Esophagus squamous epithelium (tissue), 4 donors: ENCODE results near the gene ZNF418.

Experiments
- POLR2A ChIP-seq, 4 donors: fragments of 450-650 bp; IDR thresholded peaks; one replicate each; pipeline ENCODE4 v1.6.1; 2017; ENCODE audit warnings: antibody characterized with exemption in 4 of 4, mild to moderate bottlenecking in 4 of 4, moderate library complexity in 3 of 4
- TF ChIP-seq, protein P1 (sequence below), 6 experiments: fragments of 450-650 bp in 4 of 6; fragments of 200-600 bp in 2 of 6; sonication (generic) in 2 of 6; IDR thresholded peaks; one replicate each; pipeline ENCODE4 v1.5.1; 2016 to 2019; ENCODE audit warnings: antibody characterized with exemption in 6 of 6, mild to moderate bottlenecking in 4 of 6, moderate library complexity in 4 of 6

DNA sequence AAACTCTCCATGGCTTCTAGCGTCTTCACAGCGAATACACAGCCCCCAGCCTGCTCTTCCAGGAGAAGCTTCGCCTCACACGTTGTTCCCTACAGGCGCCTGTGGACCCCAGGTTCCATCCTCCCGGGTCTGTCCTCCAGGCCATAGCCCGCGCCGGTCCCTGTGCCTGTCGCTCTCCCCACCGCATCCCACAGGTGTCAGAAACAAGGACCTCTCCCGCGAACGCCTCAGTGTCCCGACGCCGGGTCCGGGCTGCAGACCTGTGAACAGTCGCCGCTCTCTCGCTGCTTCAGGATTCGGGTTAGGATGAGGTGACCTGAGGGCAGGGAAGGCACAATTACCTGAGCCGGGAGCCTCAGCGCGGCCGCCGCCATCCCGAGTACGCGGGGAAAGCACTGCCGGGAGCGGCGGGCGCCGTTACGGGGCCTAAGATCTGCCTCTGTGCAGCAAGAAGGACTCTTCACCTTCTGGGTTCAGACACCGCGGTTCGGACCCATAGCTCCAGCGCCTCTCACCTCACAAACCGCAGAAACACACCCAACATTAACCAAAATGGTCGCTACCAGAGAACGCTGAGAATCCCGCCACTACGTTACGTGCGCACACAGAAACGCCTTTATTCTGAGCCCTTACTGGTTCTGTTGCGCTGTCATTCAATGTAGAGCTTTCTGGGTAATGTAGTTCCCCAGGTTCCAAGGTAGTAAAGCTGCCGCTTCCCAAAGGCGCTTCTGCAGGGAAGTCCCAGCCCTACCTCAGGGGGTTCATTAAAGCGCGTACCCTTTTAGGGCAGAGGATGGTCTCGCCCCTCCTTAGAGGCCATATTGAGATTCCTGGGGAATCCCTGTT is at the start of gene ZNF418:
- TF ChIP-seq, protein P1, sequence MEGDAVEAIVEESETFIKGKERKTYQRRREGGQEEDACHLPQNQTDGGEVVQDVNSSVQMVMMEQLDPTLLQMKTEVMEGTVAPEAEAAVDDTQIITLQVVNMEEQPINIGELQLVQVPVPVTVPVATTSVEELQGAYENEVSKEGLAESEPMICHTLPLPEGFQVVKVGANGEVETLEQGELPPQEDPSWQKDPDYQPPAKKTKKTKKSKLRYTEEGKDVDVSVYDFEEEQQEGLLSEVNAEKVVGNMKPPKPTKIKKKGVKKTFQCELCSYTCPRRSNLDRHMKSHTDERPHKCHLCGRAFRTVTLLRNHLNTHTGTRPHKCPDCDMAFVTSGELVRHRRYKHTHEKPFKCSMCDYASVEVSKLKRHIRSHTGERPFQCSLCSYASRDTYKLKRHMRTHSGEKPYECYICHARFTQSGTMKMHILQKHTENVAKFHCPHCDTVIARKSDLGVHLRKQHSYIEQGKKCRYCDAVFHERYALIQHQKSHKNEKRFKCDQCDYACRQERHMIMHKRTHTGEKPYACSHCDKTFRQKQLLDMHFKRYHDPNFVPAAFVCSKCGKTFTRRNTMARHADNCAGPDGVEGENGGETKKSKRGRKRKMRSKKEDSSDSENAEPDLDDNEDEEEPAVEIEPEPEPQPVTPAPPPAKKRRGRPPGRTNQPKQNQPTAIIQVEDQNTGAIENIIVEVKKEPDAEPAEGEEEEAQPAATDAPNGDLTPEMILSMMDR (IDR thresholded peaks at IDR 0.05) = no peak
- no peak for TF ChIP-seq POLR2A (IDR thresholded peaks at IDR 0.05)
